ENCODE results near the gene THAP7. TPM values are rescaled to one million over a fixed set of nuclear protein-coding genes. Genes with fewer than 3 reads are reported as not detected.

Gene THAP7
- total RNA-seq, 1 experiment from 2014 or later: 29.1 TPM

DNA sequence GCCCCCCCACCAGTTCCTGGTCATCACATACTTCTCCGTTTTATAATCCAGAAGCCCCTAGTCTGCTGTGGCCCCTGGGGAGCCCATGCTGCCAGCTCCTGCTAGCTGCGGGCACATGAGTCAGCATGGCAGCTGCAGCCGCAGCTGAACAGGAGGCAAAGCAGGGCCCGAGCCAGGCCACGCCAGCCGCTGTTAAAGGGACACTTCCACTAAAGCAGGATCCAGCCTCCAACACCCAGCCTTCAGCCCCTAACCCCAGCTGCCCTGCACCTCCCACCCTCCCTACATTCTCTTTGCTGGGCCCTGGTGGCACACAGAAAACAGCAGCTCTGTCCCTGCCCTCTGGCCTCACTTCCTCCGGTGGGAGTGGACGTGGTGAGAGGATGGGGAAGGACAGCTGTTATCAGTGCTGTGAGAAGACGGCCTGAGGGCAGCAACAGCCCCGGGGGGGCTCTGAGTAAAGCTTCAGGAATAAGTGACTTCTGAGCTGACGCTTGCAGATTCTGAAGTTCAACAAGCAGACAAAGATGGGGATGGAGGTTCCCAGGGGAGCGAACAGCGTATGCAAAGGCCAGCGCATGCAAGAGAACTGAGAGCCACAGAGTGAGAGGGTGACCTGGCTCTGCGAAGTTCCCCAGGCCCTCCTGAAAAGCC, 43.1 kb upstream of the THAP7 start:
- no TSS peak for BruUV-seq (replicated peaks)
- no peaks in the 10 kb centered on the region for H3K9me3 ChIP-seq
- H3K27me3 Mint-ChIP-seq (ENCODE audit: insufficient read depth, unreplicated experiment): no peaks in the 10 kb centered on the region
- H3K4me3 Mint-ChIP-seq (ENCODE audit: unreplicated experiment): peak overlapping the region; percentile 95
- H3K27ac Mint-ChIP-seq (ENCODE audit: unreplicated experiment): peak overlapping the region; percentile 98
- H3K4me1 ChIP-seq: peaks cover 12% of the 10 kb centered on the region
- POLR2A ChIA-PET: no interaction called here
- TF ChIP-seq, protein P1, sequence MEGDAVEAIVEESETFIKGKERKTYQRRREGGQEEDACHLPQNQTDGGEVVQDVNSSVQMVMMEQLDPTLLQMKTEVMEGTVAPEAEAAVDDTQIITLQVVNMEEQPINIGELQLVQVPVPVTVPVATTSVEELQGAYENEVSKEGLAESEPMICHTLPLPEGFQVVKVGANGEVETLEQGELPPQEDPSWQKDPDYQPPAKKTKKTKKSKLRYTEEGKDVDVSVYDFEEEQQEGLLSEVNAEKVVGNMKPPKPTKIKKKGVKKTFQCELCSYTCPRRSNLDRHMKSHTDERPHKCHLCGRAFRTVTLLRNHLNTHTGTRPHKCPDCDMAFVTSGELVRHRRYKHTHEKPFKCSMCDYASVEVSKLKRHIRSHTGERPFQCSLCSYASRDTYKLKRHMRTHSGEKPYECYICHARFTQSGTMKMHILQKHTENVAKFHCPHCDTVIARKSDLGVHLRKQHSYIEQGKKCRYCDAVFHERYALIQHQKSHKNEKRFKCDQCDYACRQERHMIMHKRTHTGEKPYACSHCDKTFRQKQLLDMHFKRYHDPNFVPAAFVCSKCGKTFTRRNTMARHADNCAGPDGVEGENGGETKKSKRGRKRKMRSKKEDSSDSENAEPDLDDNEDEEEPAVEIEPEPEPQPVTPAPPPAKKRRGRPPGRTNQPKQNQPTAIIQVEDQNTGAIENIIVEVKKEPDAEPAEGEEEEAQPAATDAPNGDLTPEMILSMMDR (IDR thresholded peaks at IDR 0.05; ENCODE audit: insufficient read depth in 1 of 2, low read depth in 1 of 2, low read length in 1 of 2, severe bottlenecking in 1 of 2, unreplicated experiment in 1 of 2): no peak
- H3K4me1 Mint-ChIP-seq (ENCODE audit: low read depth, unreplicated experiment): peaks cover 25% of the 10 kb centered on the region
- CTCF ChIA-PET: interaction anchor here (0.7 kb wide), 1 partner anchor 904 kb away, joined by 3 read pairs; no protein-coding TSS in a partner anchor
- H3K36me3 ChIP-seq (ENCODE audit: control insufficient read depth, insufficient read depth, low read length): no peaks in the 10 kb centered on the region
- no peaks in the 10 kb centered on the region for H3K27me3 ChIP-seq (replicated peaks; ENCODE audit: control insufficient read depth, insufficient read depth, low read length)
- intact Hi-C loops (cut with micrococcal nuclease; ENCODE audit: unreplicated experiment): no loop called here
- peak in 1 of 2 experiments; percentile 34 for DNase-seq
- no peaks in the 10 kb centered on the region for H3K9me3 Mint-ChIP-seq (ENCODE audit: unreplicated experiment)
- H3K4me3 ChIP-seq (ENCODE audit: low read depth, low read length): peak overlapping the region; percentile 30
- peaks cover 11% of the 10 kb centered on the region for H3K36me3 Mint-ChIP-seq (ENCODE audit: insufficient read depth, unreplicated experiment)

DNA sequence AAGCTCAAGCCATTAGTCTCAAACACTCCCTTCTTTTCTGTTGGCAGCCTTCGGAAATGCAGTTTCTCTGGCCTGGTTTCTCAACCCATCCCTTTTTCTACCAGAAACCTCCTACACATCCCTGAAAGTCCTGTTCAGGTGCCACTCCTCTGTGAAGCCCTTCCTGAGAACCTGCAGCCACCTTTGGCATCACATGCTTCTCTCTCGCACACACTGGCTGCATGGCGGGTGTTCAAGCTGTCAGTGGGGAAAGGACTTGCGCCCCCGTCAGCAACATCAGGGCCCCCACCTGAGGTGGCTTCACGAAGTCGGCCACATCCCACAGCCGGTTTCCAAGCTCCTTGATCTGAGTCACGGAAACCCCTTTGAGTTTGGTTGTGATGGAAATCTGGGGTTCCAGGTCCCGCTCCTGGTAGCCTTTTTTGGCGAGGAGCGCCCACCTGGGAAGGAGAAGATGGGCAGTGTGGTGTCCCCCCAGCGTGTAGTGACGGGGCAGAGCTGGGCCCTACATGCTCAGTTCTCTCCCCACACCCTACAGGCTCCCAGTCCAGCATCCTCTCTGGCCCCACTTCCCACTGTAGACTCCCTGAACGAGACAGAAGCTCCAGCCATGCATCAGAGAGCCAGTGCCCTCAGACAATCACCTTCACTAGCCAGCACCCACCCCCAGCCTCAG, 42.1 kb upstream of the THAP7 start:
- H3K4me3 Mint-ChIP-seq (ENCODE audit: unreplicated experiment): no peak overlapping the region
- POLR2A ChIA-PET: no interaction called here
- H3K4me1 Mint-ChIP-seq (ENCODE audit: low read depth, unreplicated experiment): peaks cover 31% of the 10 kb centered on the region

More for the DNA sequence above, 42.1 kb upstream of the THAP7 start:
- no peak for DNase-seq
- Mint-ChIP-seq H3K36me3 (ENCODE audit: insufficient read depth, unreplicated experiment) (peaks cover 11% of the 10 kb centered on the region), H3K27ac (ENCODE audit: unreplicated experiment) (peak overlapping the region; percentile 98), H3K27me3 (ENCODE audit: insufficient read depth, unreplicated experiment) (no peaks in the 10 kb centered on the region), H3K9me3 (ENCODE audit: unreplicated experiment) (no peaks in the 10 kb centered on the region)
- no TSS peak for BruUV-seq (replicated peaks)
- intact Hi-C loops (cut with micrococcal nuclease; ENCODE audit: unreplicated experiment): no loop called here
- H3K9me3 ChIP-seq: no peaks in the 10 kb centered on the region
- TF ChIP-seq, protein P1 (IDR thresholded peaks at IDR 0.05; ENCODE audit: insufficient read depth in 1 of 2, low read depth in 1 of 2, low read length in 1 of 2, severe bottlenecking in 1 of 2, unreplicated experiment in 1 of 2): no peak
- no peaks in the 10 kb centered on the region for H3K36me3 ChIP-seq (ENCODE audit: control insufficient read depth, insufficient read depth, low read length)
- CTCF ChIA-PET: no interaction called here
- H3K27me3 ChIP-seq (replicated peaks; ENCODE audit: control insufficient read depth, insufficient read depth, low read length): no peaks in the 10 kb centered on the region
- no peak overlapping the region for H3K4me3 ChIP-seq (ENCODE audit: low read depth, low read length)
- peaks cover 15% of the 10 kb centered on the region for H3K4me1 ChIP-seq

Measured in Caco-2 (cell line).